GM19455 (cell line): ENCODE results near the gene KRT85.
"Not testable (repeated sequence)": the region's sequence is repeated elsewhere in the genome, so short reads cannot be mapped to it uniquely, and the experiment has no call there.

Source experiments
- ATAC-seq: cut with Tn5 transposase; IDR thresholded peaks from one replicate; pipeline ENCODE4 v1.9.1; 2021; ENCODE audit not compliant: unreplicated experiment

Gene KRT85

GRCh38 chr12:52366738-52367485, at the start of gene KRT85:
TSS of gene KRT85 (minus strand) at chr12:52367481. CDS start at chr12:52367405, 76 bp downstream.
- ATAC-seq = no peak

GRCh38 chr12:52416795-52417194, 49.5 kb upstream of the KRT85 start:
- ATAC-seq = no peak

GRCh38 chr12:52415870-52416750, 48.8 kb upstream of the KRT85 start:
- ATAC-seq = no peak

- no peak for ATAC-seq
These were observed 47.7 kb upstream of the KRT85 start for GRCh38 chr12:52414936-52415335.

GRCh38 chr12:52413782-52414345, 46.6 kb upstream of the KRT85 start:
- no peak for ATAC-seq

- ATAC-seq = no peak
These were observed 45.9 kb upstream of the KRT85 start for GRCh38 chr12:52413202-52413601.

- ATAC-seq = no peak
These were observed 44.5 kb upstream of the KRT85 start for GRCh38 chr12:52411815-52412214.

GRCh38 chr12:52410589-52411248, 43.4 kb upstream of the KRT85 start:
- not testable (repeated sequence) for ATAC-seq

- ATAC-seq = no peak
These were observed 40.6 kb upstream of the KRT85 start for GRCh38 chr12:52407918-52408317.

- no peak for ATAC-seq
These were observed 38.7 kb upstream of the KRT85 start, which contains the start of gene KRT82 for GRCh38 chr12:52405922-52406385. TSS of gene KRT82 (minus strand) at chr12:52406335. CDS start at chr12:52406277, 58 bp downstream.

GRCh38 chr12:52404951-52405350, 37.7 kb upstream of the KRT85 start:
- no peak for ATAC-seq

- no peak for ATAC-seq
These were observed 36.3 kb upstream of the KRT85 start for GRCh38 chr12:52403561-52403960.

GRCh38 chr12:52402873-52403540, 35.7 kb upstream of the KRT85 start:
- no peak for ATAC-seq

GRCh38 chr12:52402377-52402776, 35.1 kb upstream of the KRT85 start:
- no peak for ATAC-seq

- ATAC-seq = no peak
These were observed 34.6 kb upstream of the KRT85 start for GRCh38 chr12:52401926-52402325.

- no peak for ATAC-seq
These were observed 34.2 kb upstream of the KRT85 start for GRCh38 chr12:52401526-52401925.

GRCh38 chr12:52400906-52401305, 33.6 kb upstream of the KRT85 start:
- ATAC-seq = no peak

GRCh38 chr12:52399756-52400155, 32.5 kb upstream of the KRT85 start:
- no peak for ATAC-seq

GRCh38 chr12:52398176-52398575, 30.9 kb upstream of the KRT85 start:
- no peak for ATAC-seq

GRCh38 chr12:52396656-52397055, 29.4 kb upstream of the KRT85 start:
- no peak for ATAC-seq
